Esophagus mucosa (tissue), 1 donor: ENCODE results near the gene DUSP16. TPM values are rescaled to one million over a fixed set of nuclear protein-coding genes. Genes with fewer than 3 reads are reported as not detected.
"Not testable (repeated sequence)": the region's sequence is repeated elsewhere in the genome, so short reads cannot be mapped to it uniquely, and the experiment has no call there.

Experiments
- ATAC-seq: fragments of 200-7000 bp; cut with Tn5 transposase; one replicate; pipeline ENCODE4 v1.9.1; 2020
- total RNA-seq: library from RNA; stranded (reverse); gene quantifications from one replicate; pipeline ENCODE4 v1.2.4, GENCODE V29; 2023
- donor health status: DM: yes; HTN: yes; CAD: no.

DUSP16 gene, protein sequence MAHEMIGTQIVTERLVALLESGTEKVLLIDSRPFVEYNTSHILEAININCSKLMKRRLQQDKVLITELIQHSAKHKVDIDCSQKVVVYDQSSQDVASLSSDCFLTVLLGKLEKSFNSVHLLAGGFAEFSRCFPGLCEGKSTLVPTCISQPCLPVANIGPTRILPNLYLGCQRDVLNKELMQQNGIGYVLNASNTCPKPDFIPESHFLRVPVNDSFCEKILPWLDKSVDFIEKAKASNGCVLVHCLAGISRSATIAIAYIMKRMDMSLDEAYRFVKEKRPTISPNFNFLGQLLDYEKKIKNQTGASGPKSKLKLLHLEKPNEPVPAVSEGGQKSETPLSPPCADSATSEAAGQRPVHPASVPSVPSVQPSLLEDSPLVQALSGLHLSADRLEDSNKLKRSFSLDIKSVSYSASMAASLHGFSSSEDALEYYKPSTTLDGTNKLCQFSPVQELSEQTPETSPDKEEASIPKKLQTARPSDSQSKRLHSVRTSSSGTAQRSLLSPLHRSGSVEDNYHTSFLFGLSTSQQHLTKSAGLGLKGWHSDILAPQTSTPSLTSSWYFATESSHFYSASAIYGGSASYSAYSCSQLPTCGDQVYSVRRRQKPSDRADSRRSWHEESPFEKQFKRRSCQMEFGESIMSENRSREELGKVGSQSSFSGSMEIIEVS
- 22.3 TPM for total RNA-seq

DNA sequence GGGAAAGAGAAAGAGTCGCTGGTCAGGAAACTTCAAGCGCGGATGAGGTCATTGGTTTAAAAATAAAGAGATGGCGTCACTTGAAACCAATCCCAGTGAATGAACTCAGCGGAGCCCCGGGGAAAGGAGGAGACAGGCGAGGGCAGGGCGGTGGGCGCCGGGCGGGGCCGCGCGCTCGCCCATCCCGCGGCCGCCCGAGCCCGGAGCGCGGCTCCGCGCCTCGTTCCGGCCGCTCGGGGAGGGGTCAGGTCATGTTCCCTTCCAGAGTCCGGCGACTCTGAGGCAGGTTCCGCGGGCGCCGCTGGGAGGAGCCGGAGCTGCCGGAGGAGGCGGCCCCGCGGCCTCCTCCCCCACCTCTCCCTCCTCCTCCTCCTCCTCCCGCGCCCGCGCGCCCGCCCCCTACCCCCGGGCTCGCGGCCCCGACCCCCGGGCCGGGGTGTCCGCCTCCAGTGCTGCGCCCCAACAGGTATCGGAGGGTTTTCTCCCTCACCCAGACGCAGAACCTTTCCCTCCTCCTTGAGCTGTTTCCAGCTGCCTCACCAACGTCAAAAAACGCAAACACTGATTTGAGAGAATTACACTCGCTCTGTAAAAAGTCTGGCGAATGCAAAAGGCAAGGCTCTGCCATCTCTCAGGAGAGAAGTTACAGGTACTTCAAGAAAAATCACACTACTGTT is at the start of gene DUSP16:
TSS of gene DUSP16 (minus strand) at position 279 of the 677 bp plus-strand sequence. CDS start 41,765 bp downstream, outside the sequence.
- ATAC-seq, result peak; percentile 92

DNA sequence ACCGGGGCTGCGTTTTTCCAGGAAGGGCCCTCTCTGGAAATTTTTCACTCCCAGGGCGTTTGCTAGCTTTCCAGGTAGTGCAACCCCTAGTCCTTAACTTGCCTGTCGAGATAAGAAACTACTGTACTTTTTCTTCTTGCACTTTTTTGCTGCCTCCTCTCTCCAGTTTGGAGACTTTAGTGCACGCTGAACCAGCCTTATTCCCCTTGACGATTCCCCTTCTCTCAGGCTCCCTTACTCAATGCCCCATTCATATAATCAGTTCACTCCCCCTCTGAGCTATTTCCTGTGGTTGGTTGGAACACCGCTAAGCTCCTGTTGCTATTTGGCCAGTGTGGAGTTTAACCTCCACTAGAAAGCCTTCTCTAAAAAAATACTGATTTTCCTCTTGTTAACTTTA is 49.7 kb upstream of the DUSP16 start:
- ATAC-seq, result no peak

DNA sequence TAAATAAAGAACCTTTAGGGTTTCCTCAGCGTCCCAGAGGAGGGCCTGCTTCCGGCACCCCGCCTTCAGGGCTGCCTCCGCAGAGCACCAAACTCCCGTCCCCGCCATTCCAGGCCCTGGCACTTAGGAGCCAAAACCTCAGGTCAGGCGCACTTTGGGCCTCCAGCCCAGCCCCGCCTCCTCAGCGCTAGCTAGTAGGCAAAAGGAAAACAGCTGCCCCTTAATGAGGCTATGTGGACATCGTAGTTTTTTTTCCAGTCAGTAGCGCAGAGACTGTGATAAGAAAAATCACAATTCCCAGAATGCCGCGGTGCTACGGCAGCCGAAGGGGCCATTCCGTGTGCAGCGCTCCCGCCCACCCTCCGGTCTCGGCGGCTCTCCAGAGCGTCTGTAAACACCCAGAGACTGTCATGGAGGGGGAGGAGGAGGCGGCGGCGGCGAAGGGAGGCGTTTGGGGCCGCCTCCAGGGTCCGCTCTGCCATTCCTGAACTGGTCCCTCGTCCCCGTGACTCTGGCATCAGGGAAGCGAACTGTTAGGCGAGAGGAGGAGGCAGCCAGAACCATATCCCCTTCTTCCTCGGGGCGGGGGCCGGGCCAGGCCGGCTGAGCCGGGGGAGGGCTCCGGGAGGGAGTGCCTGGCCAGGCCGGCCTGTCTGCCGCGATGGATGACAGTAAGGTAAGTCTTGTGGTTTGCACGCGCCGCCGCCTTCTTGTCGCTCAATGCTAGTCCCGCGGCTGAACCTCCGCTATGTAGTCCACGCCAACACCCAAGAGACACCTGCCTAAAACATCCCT is 49.0 kb upstream of the DUSP16 start, which contains the start of gene CREBL2:
TSS of gene CREBL2 (plus strand) at position 365 of the 795 bp plus-strand sequence. CDS start at position 662, 297 bp downstream.
- peak; percentile 94 for ATAC-seq

DNA sequence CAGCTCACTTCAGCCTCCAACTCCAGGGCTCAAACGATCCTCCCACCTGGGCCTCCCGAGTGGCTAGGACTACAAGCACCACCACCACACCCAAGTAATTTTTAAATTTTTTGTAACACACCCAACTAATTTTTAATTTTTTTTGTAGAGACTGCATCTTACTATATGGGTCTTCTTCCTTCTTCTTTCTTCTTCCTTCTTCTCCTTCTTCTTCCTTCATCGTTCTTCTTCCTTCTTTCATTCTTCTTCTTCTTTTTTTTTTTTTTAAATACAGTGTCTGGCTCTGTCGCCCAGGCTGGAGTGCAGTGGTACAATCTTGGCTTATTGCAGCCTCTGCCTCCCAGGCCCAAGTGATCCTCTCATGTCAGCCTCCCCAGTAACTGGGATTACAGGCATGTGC is 48.0 kb upstream of the DUSP16 start:
- ATAC-seq, result no peak

DNA sequence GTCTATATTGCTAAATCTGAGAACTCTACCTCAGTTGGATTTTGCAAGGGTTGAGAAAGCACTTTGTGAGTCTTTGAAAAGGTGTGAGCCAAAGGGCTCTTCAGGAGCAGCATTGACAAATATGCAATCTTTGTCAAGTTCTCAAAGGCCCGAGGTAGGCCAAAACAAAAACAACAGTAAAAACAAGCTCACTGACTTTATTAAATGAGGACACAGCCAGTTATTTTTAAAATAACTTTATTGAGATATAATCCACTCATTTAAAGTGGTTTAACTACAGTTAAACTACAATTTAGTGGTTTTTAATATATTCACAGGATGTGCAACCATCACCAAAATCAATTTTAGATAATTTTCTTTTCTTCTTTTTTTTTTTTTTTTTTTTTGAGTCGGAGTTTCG is 47.0 kb upstream of the DUSP16 start:
- ATAC-seq, result no peak

DNA sequence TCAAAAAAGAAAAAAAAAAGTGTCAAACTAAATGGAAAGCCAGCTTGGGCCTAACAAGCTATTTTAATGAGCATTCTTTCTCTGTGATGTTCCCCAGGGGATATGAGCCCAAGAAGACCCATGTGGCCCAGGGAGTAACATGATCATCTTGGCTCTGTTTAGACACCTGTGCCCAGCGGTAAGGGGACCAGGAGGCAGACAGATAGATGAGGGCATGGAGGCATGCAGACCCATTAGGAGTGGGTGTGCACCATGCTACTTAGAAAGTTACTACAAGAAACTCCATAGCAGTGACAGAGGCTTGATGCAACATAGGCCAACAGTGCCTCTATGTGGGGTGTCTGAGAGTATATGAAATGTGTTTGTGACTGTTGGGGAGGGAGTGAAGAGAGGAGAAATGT is 45.9 kb upstream of the DUSP16 start:
- peak; percentile 29 for ATAC-seq

DNA sequence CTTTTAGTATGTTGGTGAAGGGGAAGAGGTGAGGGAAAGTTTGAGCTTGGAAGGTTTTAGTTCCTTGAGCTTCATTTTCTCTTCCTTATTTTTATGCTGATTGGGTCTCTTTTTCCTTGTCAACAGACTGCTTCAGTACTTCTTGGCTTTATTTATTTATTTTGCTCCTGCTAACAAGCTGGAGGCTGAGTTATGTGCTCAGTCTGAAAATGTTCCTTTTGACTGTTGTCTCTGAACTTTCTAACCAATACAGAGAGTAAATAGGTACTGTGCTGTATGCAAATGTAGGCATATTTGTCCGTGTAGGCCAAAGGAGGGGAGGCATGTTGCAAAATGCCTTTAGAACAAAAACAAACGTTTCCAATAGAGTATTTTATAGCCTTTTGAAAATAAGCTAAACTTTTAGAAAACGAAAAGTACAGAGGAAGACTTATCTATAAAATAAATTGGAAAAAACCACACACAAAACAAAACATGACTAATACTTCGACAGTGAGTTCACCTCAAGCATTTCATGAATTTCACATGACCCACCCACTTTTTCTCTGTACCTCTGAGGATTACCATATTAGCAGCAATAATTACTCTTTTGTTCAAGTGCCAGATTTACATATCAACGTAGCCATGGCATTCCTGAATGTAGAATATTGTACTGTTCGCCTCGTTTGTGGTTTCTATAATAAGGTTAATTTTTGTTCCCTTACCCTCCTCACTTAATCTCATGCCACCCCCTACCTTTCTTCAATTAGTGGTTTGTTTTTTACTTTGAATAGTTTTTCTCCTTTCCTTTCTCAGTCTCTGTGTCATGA is 44.3 kb upstream of the DUSP16 start:
- peak; percentile 45 for ATAC-seq

DNA sequence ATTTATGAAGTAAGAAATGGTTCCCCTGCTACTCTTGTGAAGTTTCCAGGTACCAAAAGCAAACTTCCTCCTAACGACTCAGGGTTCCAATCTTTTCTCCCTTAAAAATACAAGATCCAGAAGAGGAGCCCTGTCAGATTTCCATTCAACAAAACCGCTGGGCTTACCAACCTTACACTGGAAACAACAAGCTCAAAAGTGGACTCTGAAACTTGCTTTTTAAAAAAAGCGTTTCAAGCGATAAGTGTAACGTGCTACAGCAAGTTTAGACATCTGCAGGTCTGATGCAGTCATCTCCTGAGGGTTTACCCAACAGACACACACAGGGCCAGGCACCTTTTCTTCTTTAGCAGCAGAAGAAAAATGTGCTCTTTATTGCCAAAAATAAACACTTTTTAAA is 42.1 kb upstream of the DUSP16 start:
- peak; percentile 63 for ATAC-seq

DNA sequence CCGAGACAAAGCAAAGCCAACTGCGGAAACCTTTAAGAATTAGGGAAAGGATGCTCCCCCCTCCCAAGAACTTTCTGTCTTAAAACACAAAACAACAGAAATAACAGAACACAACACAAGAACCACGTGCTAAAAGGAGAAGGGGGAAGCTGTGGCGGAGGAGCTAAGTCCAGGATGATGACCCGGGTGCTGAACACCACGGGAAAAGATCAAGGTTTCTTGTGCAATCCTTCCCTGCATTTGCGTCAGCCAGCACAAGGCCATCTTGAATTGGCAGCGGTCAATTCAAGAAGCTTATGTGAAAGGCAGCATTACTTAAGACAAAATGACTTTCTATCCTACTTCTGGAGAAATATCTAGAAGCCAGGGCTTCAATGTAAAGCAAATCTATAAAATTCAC is 38.0 kb upstream of the DUSP16 start:
- no peak for ATAC-seq

DNA sequence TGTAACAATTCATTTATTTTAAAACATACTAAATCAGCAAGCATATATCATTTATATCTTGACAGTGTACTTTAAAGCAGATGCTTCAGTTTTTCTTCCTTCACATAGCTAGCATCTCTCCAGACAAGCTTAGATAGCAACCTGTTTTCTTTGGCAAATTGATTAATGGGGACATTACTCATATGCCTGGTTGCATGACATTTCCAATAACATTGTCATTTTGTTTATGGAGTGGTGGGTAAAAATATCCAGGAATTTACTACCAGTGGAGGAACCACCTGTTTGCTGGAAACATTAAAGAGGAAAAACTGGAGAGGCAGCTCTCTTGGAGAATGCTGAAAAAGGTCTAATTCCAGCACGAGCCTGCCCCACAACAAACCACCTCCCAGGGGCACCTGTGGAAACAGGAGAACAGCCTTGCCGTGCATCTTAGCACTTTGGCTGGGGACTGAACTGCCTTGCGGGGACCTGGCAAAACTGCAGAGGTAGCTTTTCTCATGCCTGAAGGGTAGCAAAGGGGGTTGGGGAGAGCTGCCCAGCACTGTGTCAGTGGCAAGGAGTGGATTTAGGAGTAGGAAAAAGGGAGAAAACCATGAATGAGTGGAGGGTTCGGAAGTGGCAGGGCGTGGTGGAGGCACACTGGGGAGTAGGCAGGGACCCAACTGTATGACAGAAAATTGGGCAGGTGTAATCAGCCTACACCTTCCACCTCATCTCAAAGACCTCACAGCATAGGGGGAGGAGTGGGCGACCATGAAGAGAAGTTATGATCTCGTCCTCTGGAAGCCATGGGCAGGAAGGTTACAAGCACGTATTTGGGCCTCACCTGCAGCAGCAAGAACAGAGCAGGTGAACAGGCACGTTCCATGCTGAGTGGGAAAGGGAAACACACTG is 37.3 kb upstream of the DUSP16 start:
- no peak for ATAC-seq

DNA sequence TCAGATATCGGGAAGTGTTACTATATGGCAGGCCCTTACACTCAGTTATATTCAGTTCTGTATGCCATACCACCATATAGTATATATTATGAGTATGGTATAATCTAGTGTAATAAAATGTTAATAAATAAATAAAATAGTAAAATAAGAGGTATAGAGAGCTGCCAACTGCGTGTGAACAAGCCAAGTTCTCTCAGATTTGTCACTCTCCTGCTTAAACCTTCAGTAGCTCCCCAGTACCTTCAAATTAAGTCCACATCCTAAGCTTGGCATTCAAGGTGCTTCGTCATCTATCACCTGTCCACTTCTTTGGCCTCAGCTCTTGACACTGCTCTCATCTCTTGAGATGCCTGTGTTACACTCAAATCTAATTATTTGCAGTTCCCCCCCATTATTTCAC is 36.2 kb upstream of the DUSP16 start:
- no peak for ATAC-seq

DNA sequence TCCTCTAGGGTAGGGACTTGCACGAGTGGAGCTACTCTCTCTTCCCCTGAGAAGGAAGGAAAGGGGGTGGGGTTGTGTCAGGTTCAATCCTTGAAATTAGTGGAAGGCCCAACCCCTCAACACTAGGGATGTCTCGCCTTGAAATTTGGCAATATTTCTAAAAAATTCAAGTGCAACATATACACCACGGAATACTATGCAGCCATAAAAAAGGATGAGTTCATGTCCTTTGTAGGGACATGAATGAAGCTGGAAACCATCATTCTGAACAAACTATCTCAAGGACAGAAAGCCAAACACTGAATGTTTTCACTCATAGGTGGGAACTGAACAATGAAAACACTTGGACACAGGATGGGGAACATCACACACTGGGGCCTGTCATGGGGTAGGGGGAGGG is 33.9 kb upstream of the DUSP16 start:
- ATAC-seq, result not testable (repeated sequence)

DNA sequence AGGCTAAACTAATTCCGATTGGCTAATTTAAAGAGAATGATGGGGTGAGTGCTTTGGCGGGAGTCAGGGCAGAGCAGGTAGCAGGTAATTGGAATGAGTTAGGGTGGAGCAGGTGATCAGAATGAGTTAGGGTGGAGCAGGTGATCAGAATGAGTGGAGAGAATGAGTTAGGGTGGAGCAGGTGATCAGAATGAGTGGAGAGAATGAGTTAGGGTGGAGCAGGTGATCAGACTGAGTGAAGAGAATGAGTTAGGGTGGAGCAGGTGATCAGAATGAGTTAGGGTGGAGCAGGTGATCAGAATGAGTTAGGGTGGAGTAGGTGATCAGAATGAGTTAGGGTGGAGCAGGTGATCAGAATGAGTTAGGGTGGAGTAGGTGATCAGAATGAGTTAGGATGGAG is 33.3 kb upstream of the DUSP16 start:
- not testable (repeated sequence) for ATAC-seq

DNA sequence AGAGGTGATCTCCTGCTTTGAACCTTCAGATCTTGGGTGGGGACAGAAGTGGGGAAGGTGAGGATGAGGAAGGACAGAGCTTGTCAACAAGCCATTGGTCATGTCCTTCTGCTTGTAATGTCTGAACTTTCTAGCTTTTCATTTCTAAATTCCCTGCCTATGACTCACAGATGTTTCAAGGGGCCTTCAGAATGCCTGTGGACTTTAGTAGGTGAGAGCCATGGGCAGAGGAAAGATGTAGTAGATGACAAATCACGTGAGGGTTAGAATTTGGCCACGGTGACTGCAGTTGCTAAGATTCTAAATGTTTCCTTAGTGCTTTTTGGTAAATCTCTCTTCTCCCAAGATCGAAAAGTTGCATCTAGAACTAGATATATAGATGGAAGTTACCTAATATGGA is 30.3 kb upstream of the DUSP16 start:
- no peak for ATAC-seq

DNA sequence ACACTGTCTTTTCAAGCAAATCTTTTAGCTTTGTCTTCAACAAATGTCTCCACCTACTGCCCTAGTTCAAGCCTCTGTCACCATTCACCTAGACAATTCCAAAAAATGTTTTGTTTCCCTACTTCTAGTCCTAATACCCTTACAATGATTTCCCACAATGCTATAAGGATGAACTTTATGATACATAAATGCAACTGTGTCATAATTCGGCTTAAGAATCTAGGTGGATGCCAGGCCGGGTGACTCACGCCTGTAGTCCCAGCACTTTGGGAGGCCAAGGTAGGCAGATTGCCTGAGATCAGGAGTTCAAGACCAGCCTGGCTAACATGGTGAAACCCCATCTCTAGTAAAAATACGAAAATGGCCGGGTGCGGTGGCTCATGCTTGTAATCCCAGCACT is 28.3 kb upstream of the DUSP16 start:
- ATAC-seq, result peak; percentile 70

DNA sequence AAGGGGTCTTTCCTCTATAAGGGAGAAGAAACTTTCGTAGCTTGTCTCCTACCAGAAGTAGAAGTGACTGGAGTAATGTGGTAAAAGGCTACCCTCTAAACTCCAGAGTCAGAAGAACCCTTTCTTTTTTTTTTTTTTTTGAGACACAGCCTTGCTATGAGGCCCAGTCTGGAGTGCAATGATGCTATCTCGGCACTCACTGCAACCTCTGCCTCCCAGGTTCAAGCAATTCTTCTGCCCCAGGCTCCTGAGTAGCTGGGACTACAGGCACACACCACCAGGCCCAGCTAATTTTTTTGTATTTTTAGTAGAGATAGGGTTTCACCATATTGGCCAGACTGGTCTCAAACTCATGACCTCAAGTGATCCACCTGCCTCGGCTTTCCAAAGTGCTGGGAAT is 25.8 kb upstream of the DUSP16 start:
- not testable (repeated sequence) for ATAC-seq

DNA sequence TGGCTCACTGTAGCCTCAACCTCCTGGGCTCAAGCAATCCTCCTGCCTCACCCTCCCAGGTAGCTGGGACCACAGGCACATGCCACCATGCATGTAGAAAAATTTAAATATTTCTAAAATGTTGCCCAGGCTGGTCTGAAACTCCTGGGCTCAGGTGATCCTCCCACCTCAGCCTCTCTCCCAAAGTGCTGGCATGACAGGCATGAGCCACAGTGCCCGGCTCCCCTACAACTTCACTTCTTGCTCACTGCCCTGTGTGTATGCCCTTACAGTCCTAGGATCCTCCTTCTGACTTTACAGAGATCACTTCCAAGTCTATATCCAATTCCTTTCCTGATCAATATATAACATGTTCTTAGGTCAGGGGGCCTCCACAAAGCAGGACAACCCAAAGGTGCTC is 25.2 kb upstream of the DUSP16 start:
- ATAC-seq, result no peak

DNA sequence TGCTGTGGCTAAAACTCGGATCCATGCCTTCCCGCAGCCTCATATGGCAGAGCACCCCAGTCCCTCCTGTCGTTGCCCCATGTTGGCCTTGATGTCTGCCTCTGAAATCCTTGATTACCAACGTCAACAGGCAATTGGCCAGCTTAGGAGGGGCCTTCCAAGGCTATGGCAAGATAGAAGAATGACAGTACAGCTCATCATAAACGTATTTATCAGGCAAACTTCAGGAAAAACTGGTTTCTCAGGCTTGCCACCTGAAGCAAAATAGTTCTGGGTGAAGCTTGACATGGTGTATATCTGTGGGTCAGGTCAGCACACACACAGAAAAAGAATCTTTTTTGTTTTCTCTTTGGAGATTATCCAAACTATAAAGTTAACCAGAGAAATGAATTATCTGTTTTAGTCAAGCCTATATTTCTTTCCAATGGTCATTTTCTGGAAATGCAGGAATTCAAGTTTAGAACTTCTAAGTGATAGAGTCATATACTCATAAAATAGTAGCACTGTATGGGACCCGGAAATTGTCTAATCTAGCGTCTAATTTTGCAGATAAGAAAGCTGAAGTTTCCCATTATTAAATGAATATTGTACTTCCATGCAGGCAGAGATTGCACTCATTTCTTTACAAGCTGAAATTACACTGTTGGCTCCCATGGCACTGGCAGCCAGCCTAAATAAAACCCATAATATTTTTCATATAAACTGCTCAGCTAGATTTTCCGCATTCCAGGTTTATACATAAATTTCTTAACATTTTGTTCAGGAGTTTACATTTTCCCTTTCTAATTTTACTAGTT is 24.4 kb upstream of the DUSP16 start:
- peak; percentile 59 for ATAC-seq

DNA sequence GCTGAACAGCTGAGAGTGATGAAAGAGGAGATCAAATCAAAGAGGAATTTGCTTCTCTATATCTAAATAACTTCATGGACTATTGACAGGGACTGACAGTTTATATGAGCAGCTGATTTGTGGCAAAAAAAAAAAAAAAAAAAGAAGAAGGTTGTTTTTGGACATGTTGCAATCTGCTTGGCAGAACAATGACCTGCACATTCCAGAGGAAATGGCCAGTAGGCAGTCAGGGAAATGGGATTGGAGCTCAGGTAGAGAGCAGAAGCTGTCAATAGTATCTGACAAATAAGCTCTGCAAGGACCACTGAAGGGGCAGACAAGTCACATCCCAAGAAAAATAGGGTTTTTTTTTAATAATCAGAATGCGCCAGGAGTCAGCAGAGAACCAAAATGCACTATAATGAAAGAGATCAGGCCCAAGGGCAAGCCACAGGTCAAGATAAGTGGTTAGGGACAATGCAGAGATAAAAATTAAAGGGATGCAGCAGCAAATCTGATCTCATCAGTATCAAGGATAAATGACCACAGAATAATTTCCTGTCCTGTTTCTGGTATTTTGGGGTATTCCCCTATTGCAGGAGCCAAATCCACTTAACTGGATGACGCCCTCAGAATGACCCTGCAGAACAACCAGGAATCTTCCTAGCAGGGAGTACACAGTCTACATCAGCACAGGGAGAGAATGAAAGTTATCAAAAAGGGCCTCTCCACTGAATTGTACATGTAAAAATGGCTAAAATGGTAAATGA is 22.6 kb upstream of the DUSP16 start:
- no peak for ATAC-seq
